ENCODE data around the gene EXOC3.

GRCh38 chr5:445591-445990 is 2.6 kb downstream of the EXOC3 start:
- no peak for TF ChIP-seq CTCF (IDR thresholded peaks at IDR 0.05)
- TF ChIP-seq POLR2AphosphoS5 (IDR thresholded peaks at IDR 0.05), result no peak

Data from breast epithelium (tissue), 3 donors.